OCI-LY1 (cell line): ENCODE data around the gene FGF10.

ENCODE experiments used
- H2AFZ ChIP-seq: fragments of 200-600 bp; sonication (generic), shearing (Covaris generic); 2 replicates; pipeline ENCODE4 v1.6.0; 2014; ENCODE audit warnings: antibody characterized with exemption, mild to moderate bottlenecking, low read length
- H3F3A ChIP-seq: fragments of 200-600 bp; sonication (generic), shearing (Covaris generic); 2 replicates; pipeline ENCODE4 v1.6.0; 2014; ENCODE audit warnings: mild to moderate bottlenecking, antibody characterized with exemption, low read length, moderate library complexity; ENCODE audit not compliant: insufficient read depth
- H3K27ac ChIP-seq: fragments of 200-600 bp; sonication (generic); 2 replicates; pipeline ENCODE4 v1.5.1; 2014; ENCODE audit warnings: low read length, mixed run types, mild to moderate bottlenecking, low read depth; ENCODE audit not compliant: poor library complexity, severe bottlenecking
- H3K27me3 ChIP-seq: fragments of 200-600 bp; sonication (generic); 2 replicates; pipeline ENCODE4 v1.6.0; 2014; ENCODE audit warnings: antibody characterized with exemption, mild to moderate bottlenecking, low read length, moderate library complexity; ENCODE audit not compliant: insufficient read depth
- H3K36me3 ChIP-seq: fragments of 200-600 bp; sonication (generic); 2 replicates; pipeline ENCODE4 v1.6.1; 2014; ENCODE audit warnings: mild to moderate bottlenecking, antibody characterized with exemption, low read length, moderate library complexity, mixed read lengths; ENCODE audit not compliant: insufficient read depth
- H3K4me1 ChIP-seq: fragments of 200-600 bp; sonication (generic); 2 replicates; pipeline ENCODE4 v1.5.1; 2014; ENCODE audit warnings: mild to moderate bottlenecking, low read length, moderate library complexity; ENCODE audit not compliant: insufficient read depth, severe bottlenecking
- H3K4me2 ChIP-seq: fragments of 200-600 bp; sonication (generic), shearing (Covaris generic); 2 replicates; pipeline ENCODE4 v1.6.1; 2014; ENCODE audit warnings: low read length
- H3K4me3 ChIP-seq: fragments of 200-600 bp; sonication (generic); 2 replicates; pipeline ENCODE4 v1.5.1; 2014; ENCODE audit warnings: low read length, low read depth, mild to moderate bottlenecking, mixed read lengths; ENCODE audit not compliant: poor library complexity, severe bottlenecking
- H3K79me2 ChIP-seq: fragments of 200-600 bp; shearing (Covaris generic); 2 replicates; pipeline ENCODE4 v1.6.1; 2016; ENCODE audit warnings: mixed run types, low read length, mixed read lengths; ENCODE audit not compliant: insufficient read depth
- H3K9ac ChIP-seq: fragments of 200-600 bp; sonication (generic), shearing (Covaris generic); 2 replicates; pipeline ENCODE4 v1.6.1; 2014; ENCODE audit warnings: mild to moderate bottlenecking, low read length, mixed read lengths
- H3K9me2 ChIP-seq: fragments of 200-600 bp; sonication (generic), shearing (Covaris generic); 2 replicates; pipeline ENCODE4 v1.6.1; 2014; ENCODE audit warnings: low read depth, mild to moderate bottlenecking, low read length, mixed read lengths
- H3K9me3 ChIP-seq: fragments of 200-600 bp; shearing (Covaris generic); 2 replicates; pipeline ENCODE4 v1.6.1; 2014; ENCODE audit warnings: low read length, mixed read lengths
- H4K20me1 ChIP-seq: fragments of 200-600 bp; sonication (generic), shearing (Covaris generic); 2 replicates; pipeline ENCODE4 v1.6.0; 2016; ENCODE audit warnings: mild to moderate bottlenecking, low read length; ENCODE audit not compliant: insufficient read depth
- CTCF ChIP-seq: fragments of 200-600 bp; sonication (generic), shearing (Covaris generic); IDR thresholded peaks from 2 replicates; pipeline ENCODE4 v1.5.1; 2017; ENCODE audit warnings: mild to moderate bottlenecking, antibody characterized with exemption, low read length, moderate library complexity, mixed read lengths
- EZH2 ChIP-seq: fragments of 200-600 bp; sonication (generic), shearing (Covaris generic); IDR thresholded peaks from 2 replicates; pipeline ENCODE4 v1.8.0; 2017; ENCODE audit warnings: borderline replicate concordance, mixed run types, mild to moderate bottlenecking, antibody characterized with exemption, low read length, moderate library complexity, mixed read lengths

Gene FGF10

GRCh38 chr5:44385291-44385900 lies 3.8 kb downstream of the FGF10 start:
- no peaks in the 10 kb centered on the region for H3K9me3 ChIP-seq
- H3K4me3 ChIP-seq = no peak overlapping the region
- no peak overlapping the region for H3K9ac ChIP-seq
- H3K27ac ChIP-seq = no peak overlapping the region
- H3K79me2 ChIP-seq = no peaks in the 10 kb centered on the region
- no peaks in the 10 kb centered on the region for H3K9me2 ChIP-seq
- no peaks in the 10 kb centered on the region for H3K36me3 ChIP-seq
- no peaks in the 10 kb centered on the region for H4K20me1 ChIP-seq
- no peak overlapping the region for H3K4me2 ChIP-seq
- H3F3A ChIP-seq = no peaks in the 10 kb centered on the region
- H2AFZ ChIP-seq = no peak overlapping the region
- TF ChIP-seq EZH2 = no peak
- TF ChIP-seq CTCF = no peak
- no peaks in the 10 kb centered on the region for H3K27me3 ChIP-seq
- H3K4me1 ChIP-seq = no peaks in the 10 kb centered on the region

- no peaks in the 10 kb centered on the region for H3K27me3 ChIP-seq
Measured at GRCh38 chr5:44384816-44385215, 4.4 kb downstream of the FGF10 start.

GRCh38 chr5:44382894-44383293 lies 6.3 kb downstream of the FGF10 start:
- Histone ChIP-seq H3K9me2 (no peaks in the 10 kb centered on the region), H3K9me3 (no peaks in the 10 kb centered on the region), H3F3A (no peaks in the 10 kb centered on the region), H3K27ac (no peak overlapping the region), H4K20me1 (no peaks in the 10 kb centered on the region), H3K9ac (no peak overlapping the region), H3K4me3 (no peak overlapping the region), H3K36me3 (no peaks in the 10 kb centered on the region), H3K79me2 (no peaks in the 10 kb centered on the region), H2AFZ (no peak overlapping the region), H3K27me3 (no peaks in the 10 kb centered on the region), H3K4me1 (no peaks in the 10 kb centered on the region), H3K4me2 (no peak overlapping the region)
- no peak for TF ChIP-seq CTCF

More at GRCh38 chr5:44384816-44385215, 4.4 kb downstream of the FGF10 start:
- H3K36me3 ChIP-seq = no peaks in the 10 kb centered on the region
- H3K4me3 ChIP-seq = no peak overlapping the region
- H3K4me1 ChIP-seq = no peaks in the 10 kb centered on the region
- H4K20me1 ChIP-seq = no peaks in the 10 kb centered on the region
- no peak overlapping the region for H3K27ac ChIP-seq
- H3K9me2 ChIP-seq = no peaks in the 10 kb centered on the region
- H2AFZ ChIP-seq = no peak overlapping the region
- no peaks in the 10 kb centered on the region for H3K9me3 ChIP-seq
- H3F3A ChIP-seq = no peaks in the 10 kb centered on the region
- no peak for TF ChIP-seq EZH2
- no peak for TF ChIP-seq CTCF
- no peak overlapping the region for H3K4me2 ChIP-seq
- H3K79me2 ChIP-seq = no peaks in the 10 kb centered on the region
- no peak overlapping the region for H3K9ac ChIP-seq
